NCI-H82 (cell line): Measurements from ENCODE around the gene WDR33.
A peak's percentile ranks its signal among the peaks of the same experiment; 100 is the strongest.

Experiments
- DNase-seq: peaks from one replicate; lab custom pipeline; 2025; lab: John Stamatoyannopoulos, UW

Gene WDR33

DNA sequence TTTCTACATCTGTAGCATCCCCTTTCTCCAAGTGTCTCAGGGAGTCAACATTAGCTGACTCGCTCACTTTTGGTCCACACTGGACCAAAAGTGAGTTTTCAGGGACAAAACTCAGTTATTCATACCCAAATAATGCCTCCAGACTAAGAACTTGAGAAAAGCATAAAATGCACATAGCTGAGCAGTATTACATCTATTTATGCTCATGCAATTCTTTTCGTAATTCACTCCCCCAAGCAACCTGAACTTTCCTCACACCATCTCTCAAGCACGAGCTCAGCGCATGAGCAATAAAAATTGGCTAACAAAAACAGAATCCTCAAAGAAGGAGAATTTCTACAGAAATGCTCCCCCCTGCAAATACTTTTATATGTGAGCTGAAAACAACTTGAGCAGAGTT lies 92.7 kb downstream of the WDR33 start:
- no peak for DNase-seq

DNA sequence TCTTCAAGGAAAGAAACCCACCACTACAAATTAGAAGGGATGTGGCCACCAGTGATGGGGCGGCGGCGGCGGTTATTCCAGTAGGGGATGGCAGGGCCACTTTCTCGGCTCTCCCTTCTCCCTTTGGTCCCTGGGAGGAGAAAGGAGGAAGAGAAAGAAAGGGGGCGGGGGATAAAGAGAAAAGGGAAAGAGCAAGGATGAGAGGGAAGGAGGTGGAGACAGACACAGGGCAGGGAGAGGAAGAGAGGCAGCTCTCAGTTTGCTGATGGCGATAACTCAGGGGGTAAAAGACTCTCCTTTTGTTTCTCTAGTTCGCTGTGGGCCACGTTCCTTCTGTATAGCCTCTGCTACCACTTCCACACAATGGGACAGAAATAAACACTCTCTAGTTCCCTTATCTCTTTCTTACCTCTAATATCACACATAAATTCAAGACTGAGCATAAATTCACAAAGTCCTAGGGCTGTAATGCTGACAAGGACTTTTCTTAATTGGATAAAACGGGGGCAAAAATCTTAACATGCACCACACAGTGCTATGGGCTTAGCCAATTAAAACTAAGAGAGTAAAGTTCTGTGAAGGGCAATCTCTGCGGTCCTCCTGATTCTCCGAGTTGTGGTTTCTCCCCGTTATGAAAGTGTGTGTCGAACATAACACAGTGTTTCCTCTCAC lies 95.1 kb downstream of the WDR33 start:
- peak; percentile 29 for DNase-seq

DNA sequence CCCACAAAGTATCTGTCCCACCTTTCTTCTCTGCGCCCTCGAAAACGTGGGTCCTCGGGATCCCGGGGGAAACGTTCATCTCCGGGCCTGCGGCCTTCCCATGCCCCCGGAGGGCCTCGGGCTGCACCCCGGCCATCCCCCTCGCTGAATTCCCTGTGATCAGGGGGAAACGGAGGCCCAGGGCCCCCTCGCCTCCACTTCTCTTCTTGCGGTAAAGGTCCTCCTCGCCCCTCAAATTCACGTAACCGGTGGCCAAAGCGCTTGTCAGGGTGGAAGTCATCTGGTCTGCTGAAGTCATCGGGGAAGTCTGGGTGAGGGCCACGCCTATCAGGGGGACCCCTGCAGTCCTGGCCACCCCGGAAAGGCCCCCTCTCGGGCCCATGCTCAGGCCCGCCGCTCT lies 97.4 kb downstream of the WDR33 start:
- no peak for DNase-seq

DNA sequence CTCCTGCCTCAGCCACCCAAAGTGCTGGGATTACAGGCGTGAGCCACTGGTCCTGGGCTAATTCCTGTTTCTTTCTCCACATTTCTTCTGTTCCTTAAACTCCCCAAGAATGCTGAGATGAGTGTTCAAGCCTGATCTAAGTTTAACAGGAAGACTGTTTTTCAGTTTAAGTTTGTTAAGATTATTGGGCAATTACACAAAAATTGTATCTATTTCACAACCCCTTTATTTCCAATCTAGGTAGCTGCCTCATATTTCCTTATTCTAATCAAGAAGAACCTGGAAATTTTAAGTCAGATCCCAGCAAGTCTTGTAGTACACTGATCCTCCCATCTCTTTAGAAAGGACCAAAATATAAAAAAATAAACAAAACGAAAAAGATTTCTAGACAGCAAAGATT lies 98.0 kb downstream of the WDR33 start:
- no peak for DNase-seq

DNA sequence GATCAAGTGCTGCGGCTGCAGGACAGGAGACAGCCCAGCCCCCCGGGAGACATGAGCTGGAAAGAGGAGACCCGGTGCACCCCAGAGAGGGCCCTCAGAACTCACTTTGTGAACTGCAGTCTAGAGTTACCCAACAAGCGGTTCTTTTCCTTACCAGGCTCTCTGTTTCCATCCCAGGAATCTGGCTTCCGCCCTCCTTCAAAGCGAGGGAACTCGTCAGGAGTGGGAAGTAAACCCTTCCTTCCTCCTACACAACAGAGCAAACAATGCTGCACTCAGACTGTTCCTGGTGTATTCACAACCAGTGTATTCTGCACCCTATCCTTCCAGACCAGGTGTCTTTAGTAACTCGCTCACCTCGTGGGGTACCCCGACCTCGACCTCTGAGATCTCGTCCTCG lies 101.6 kb downstream of the WDR33 start:
- no peak for DNase-seq

DNA sequence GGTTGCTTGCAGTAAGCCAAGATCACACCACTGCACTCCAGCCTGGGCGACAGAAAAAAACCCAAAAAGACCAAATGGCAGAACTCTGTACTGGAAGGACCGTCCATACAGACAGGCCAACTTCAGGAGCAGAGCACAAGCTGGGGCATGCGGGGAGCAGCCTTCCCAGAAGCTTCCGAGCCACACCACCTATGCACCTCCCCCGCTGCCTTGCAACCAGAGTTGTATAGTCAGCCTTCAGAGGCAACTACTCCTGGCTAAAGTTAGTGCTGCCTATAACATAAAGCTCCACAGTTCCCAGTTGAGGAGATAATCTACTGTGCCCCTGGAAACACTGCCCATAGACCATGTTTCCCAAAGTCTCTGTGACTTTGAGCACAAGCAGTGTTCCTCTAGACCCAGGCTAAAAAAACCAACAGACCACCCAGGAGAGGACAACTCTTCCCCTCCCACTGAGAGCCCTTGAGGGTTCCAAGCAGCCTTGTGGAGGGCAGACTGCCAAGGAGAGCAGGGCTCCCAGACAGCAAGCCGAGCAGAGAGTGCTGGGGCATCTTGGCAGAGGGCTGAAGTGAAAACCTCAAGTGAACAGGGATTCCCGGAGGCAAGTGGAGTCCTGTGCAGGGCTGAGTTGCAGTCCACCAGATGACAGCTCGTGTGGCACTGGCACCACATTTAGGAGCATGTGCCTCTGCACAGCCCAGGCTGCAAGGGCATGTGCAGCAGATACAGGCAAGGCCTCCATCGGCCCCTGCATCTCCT lies 102.9 kb downstream of the WDR33 start:
- no peak for DNase-seq

DNA sequence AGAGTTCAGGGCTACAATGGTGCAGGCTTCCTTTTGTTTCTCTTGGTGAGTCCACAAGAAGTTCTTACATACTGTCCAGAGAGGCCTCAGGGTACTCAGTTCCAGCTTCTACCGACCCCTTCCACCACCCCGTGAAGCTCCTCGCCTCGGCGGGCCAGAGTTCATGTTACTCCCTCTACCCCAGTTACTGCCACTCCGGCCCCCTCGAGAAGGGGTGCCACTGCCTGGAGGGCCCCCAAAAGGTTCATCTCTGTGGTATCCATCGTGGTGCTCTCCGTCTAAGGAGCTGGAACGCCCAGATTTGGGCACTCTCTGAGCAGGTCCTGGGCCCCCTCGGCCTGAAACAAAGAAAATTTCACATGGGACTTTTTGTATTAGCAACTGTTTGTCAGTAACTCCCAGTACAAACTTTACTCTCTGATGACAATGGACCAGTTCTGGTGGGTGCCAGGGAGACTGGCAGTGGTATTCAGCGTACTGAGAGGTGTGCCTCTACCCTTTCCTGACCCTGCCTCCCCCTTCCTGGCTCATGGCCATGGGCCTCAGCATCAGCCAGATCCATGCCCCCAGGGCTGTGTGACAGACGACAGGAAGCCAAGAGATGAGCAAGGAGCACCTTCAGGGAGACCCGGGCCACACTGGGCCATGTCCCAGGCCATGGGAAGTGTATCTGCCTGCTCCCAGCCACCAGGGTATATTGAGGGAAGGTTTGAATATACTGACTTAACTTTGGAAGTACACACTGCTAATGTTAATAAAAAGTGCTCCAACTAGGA lies 104.6 kb downstream of the WDR33 start:
- no peak for DNase-seq

DNA sequence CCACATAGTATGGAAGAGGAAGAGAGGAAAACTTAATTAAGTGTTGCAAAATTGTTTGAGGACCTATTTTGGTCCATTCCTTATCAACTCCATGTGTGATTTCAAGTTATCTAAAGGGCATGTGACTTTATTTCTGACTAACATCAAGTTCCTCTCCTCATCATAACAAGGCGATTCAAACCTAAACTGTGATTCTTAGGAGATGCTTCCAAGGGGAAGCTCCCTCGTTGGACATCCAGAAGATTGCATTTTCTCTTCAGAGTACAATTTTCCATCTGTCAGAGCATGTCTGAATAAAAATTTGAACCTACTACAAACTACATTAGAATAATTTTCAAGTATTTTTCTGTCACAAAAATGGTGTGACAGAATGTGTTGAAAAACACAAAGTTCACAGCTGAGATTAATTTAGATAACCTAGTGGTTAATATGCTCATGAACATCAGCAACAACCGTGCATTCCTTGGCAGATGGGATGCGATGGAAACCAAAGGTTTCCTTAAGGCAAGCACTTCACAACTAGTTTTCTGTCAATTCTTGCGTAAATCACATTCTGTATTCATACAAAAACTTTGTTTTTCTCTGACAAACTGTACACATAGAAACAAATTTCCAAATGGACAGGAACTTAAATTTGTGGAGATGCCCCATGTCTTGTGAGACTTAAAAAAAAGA lies 105.4 kb downstream of the WDR33 start:
- no peak for DNase-seq

DNA sequence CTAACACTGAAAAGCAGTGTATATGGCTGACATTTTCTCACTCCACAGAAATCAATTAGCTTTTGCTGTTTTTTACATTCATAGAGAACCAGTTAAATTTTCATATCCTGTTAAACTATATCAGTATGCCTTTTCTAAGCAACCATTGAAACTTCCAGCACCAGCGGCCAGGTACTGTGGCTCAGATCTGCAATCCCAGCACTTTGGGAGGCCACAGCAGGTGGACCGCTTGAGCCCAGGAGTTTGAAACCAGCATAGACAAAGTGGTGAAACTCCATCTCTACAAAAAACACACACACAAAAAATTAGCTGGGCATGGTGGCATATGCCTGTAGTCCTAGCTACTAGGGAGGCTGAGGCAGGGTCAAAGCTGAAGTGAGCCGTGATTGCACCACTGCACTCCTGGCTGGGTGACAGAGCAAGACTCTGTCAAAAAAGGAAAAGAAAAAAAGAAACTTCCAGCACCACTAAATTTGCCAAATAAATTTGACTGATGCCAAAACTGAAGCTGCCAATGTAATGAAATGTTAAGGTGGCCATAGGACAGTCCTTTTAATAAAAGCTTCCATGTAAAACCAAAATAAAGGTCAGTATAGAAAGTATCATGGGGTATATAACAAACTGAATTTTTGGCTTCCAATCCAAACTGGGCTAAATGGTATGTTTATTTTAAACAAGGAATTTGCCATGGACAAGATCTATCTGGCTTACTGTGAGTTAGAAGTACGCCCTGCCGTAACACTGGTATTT lies 106.2 kb downstream of the WDR33 start:
- DNase-seq = no peak

DNA sequence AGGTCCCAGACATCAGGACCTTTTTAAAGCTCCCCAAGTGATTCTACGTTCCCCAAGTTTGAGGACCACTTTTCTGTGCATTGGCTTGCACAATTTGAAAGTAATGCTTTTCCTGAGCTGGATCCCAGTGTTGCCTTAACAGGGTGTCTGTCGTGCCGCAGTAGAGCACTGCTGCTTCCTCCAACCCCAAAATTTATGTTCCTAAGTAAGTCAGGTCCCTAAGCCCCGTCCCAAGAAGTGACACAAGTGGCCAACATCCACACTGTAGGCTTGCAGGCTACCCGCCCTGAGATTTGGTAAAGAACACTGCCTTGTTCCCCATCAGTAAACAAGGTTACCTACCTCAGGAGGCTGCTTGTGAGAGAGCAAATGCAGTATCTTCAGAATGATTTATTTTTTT lies 107.7 kb downstream of the WDR33 start:
- no peak for DNase-seq

DNA sequence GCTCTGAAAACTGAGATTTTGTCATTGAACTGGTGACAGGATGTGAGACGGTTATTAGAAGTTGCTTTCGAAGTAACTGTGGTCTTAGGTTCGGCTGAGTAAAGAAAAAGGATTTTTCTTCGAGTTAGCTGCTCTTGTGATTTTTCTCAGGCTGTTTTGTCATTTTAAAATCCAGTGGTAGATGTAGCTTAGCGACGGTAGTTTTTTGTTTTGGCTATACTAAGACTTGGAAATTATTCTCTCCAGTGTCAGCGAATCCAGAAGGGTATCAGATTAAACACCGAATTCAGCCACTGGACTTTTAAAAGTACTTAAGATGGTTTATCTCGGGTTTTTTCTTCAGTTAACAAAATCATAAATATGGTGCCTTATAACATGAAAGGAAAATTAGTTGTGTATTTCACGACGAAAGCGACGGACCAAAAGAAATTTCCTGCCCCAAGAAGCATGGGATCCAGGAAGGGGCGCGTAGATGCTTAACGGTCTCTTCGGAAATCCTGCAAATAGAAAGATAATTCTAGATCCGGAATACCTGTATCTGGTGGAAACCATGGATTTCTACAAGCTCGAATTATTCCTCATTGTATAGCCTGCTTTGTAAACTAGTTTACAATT lies 108.5 kb downstream of the WDR33 start:
- DNase-seq = no peak

DNA sequence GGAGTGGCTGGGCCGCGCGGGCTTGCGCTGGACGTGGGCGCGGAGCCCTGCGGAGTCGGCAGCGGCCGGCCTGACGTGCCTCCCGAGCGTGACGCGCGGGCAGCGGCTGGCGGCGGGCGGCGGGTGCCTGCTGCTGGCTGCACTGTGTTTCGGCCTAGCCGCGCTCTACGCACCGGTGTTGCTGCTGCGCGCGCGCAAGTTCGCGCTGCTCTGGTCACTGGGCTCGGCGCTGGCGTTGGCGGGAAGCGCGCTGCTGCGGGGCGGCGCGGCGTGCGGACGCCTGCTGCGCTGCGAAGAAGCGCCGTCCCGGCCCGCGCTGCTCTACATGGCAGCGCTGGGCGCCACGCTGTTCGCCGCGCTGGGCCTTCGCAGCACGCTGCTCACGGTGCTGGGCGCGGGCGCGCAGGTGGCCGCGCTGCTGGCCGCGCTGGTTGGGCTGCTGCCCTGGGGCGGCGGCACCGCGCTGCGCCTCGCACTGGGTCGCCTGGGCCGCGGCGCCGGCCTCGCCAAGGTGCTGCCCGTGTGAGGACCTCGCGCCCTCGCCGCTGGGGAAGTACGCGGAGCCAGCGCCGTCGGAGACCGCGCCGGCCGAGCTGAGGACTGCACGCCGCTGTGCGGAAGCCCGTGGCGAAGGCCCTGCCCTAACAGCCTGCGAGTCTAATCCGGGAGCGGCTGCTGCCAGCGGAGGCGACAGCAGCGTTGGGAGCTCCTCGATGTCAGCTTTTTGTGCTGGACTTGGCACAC lies 109.1 kb downstream of the WDR33 start:
- peak; percentile 91 for DNase-seq

DNA sequence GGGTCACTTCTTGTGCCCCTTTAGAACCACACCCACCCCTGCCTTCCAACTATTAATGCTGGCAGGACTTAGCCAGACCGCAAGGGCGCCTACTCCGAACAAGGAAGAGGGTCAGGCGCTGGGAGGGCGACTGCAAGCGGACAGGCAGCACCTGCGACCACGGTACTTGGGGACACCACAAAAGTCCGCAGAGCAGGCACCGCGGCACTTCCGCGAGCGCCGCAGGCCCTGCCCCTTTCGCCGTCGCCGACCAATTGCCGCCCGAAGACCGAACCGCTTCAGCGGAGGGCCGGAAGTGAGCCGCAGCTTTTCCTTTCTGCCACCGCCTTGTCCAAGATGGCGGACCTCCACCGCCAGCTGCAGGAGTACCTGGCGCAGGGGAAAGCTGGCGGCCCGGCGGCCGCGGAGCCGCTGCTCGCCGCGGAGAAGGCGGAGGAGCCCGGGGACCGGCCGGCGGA lies 109.7 kb downstream of the WDR33 start, which contains the start of gene SFT2D3:
TSS of gene SFT2D3 (plus strand) at position 305 of the 458 bp plus-strand sequence. CDS start at position 337, 32 bp downstream.
- peak; percentile 96 for DNase-seq

DNA sequence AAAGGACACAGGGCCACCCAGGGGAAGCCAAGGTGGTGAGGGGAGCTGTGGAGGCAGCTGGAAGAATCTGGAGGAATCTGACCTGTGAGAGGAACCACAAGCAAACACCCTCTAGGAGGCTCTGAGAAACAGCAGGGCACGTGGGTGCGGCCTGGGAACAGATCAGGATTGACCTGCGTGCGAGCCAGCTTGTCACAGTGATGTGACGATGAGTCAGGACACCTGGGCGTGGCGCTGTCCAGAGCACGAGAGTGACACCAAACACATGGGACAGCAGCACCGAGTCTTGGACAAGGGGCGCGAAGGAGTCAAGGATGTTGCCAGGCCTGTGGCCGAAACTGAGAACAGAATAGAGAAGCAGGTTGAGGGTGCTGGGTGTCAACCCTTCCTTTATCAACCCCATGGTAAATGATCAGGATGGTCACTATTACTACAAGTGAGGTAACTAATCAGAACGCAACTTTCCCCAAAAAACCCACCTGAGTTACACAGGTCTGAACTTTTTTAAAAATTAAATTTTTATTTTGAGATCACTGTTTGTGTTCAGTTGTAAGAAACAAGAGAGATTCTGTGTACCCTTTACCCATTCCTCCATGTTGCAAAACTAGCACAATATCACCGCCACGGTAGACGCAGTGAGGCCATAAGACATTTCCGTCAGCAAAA lies 110.3 kb downstream of the WDR33 start:
- peak; percentile 67 for DNase-seq

DNA sequence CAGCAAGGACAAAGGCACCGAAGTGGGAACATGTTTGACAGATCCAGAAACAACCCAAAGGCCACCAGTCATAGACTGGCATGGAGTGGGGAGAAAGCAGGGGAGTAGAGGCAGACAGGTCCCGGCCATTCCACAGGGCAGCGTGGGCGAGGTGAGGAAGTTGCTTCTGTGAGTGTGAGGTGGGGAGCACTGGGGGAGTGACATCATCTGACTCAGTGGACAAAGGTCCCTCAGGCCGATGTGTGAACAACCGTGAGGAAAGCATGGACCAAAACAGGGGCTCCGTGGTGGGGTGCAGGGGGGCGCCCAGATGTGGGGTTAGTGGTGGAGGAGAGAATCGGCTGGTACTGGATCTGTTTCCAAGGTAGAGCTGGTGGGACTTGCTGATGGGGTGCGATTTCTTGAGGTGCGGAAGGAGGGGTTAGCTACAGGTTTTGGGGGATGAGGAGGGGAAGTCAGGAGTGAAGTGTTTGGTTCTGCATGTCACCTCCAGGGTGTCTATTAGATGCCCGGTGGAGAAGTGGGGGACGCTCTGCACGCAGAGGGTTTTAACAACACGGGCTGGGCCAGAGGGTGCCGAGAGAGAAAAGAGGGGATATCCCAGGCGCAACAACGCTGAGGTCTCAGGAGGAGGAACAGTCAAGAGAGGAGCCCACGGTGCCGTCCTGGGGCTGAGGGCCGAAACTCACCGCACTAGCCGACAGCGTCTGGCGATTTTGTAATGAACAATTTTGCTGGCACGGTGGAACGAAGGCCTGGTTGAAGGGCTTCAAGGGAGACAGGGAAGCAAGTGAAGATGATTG lies 112.2 kb downstream of the WDR33 start:
- DNase-seq = no peak

DNA sequence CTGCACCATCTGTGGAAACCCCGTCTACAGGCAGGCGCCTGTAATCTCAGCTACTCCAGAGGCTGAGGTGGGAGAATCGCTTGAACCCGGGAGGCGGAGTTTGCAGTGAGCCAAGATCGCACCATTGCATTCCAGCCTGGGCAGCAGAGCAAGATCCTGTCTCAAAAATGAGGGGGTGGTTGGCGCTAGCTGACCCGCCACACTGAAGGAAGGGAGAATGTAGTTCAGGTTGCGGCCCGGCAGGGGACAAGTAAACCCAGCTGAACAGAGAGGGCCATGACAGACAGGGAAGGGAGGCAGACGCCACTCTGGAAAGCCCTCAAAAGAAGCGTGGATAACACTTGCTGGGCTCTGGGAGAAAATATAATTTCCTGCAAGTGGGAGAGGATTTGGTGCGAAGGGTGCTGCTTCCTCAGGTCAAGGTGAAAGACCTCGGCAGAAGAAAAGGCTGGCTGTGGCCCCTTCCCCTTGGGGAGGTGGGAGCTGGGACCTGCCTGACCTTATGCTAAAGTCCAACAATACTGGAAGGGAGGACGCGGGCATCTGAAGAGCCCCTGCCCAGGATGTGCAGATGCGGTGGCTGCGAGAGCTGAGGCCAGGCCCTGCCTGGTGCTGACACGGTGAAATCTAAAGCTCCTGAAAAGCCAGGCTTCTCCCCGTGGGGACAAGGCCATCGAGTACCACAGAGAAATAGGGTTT lies 113.3 kb downstream of the WDR33 start:
- DNase-seq = no peak

DNA sequence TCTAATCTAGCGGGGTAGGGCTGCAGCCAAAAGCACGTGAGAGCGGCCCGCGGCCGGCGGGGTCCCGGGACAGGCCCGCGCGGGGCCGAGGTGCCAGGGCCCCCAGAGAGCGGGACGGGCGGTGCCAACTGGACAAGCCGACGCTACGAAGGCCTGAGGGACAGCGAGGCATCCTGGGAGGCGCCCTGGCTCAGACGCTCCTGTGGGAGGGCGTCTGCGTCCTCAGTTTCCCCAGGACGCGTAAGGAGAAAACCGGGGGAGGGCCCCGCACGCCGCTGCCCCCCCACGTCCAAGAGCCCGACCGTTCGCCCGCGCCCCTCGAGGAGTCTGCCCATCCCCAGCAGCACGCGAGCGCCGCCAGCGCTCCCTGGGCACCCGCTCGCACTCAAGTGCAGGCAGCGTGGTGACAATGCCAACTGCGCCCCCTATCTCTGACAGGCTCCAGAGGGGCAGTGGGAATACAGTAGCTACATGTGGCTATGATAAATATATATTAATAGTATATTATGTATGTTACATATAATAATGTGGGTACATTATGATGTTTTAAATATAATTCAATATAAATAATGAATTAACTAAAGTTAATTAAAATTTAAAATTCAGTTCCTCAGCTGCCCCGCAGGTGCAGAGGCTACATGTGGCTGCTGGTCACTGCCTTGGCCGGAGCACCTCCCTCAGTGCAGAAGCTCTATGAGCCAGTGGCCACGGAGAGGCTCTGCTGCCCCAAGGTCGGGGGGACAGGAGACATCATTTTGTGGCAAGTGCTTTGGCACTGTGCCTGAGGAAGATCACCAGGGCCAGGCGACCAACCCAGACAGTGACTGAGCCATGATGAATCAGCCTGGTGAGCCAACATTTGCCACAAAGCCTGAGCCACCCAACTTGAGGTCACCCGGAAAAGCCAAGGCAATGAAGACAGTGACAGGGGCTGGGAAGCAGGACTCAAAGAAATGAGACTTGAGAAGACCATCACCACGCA lies 115.2 kb downstream of the WDR33 start:
- DNase-seq = peak; percentile 88
